ENCODE results near the gene ELOVL2. TPM values are rescaled to one million over a fixed set of nuclear protein-coding genes. Genes with fewer than 3 reads are reported as not detected.

Gene ELOVL2
- total and polyA plus RNA-seq, 2 donors (not counting 1 experiment from before 2014, with no cell fraction given): not detected

GRCh38 chr6:11030904-11031303 is 13.2 kb downstream of the ELOVL2 start:
- POLR2A ChIA-PET: no interaction called here
- DNase-seq (no peak), ATAC-seq (ENCODE audit: low read depth) (no peak)
- Histone ChIP-seq H3K4me1 (ENCODE audit: control insufficient read depth in 2 of 2, insufficient read depth in 2 of 2, low read length in 2 of 2) (peaks cover 6 to 7% of the 10 kb centered on the region in 2 donors), H3K79me2 (ENCODE audit: control insufficient read depth, insufficient read depth, low read length) (no peaks in the 10 kb centered on the region), H3K4me3 (ENCODE audit: control extremely low read depth in 1 of 5, extremely low read depth in 1 of 5, insufficient read depth in 1 of 5, low read depth in 2 of 5, low read length in 4 of 5) (no peak overlapping the region), H3K27me3 (replicated peaks in 1 of 4; ENCODE audit: control extremely low read depth in 1 of 4, control insufficient read depth in 3 of 4, insufficient read depth in 4 of 4, low read length in 3 of 4) (peaks cover 0 to 16% (median 8%) of the 10 kb centered on the region in 4 experiments), H3K9ac (ENCODE audit: low read length) (no peak overlapping the region), H3K27ac (ENCODE audit: low read length in 2 of 2) (no peak overlapping the region), H2AFZ (ENCODE audit: insufficient read depth, low read depth, low read length, poor library complexity, severe bottlenecking) (no peak overlapping the region), H3K9me3 (ENCODE audit: control extremely low read depth in 1 of 3, control insufficient read depth in 2 of 3, insufficient read depth in 1 of 3, low read length in 2 of 3) (no peaks in the 10 kb centered on the region), H3K4me2 (replicated peaks; ENCODE audit: low read depth, low read length, poor library complexity, severe bottlenecking) (no peak overlapping the region), H3K36me3 (replicated peaks in 1 of 2; ENCODE audit: control extremely low read depth in 1 of 2, control insufficient read depth in 1 of 2, extremely low read depth in 1 of 2, insufficient read depth in 2 of 2, low read length in 1 of 2) (no peaks in the 10 kb centered on the region), H4K20me1 (ENCODE audit: control insufficient read depth, insufficient read depth, low read length, poor library complexity, severe bottlenecking) (no peaks in the 10 kb centered on the region)
- Mint-ChIP-seq H3K4me1 (peaks cover 7% of the 10 kb centered on the region), H3K27me3 (peaks cover 71% of the 10 kb centered on the region), H3K9me3 (ENCODE audit: insufficient read depth) (no peaks in the 10 kb centered on the region), H3K27ac (no peak overlapping the region), H3K4me3 (no peak overlapping the region)
- TF ChIP-seq EZH2 (IDR thresholded peaks at IDR 0.05; ENCODE audit: borderline replicate concordance, insufficient read depth, low read depth, low read length, poor library complexity, severe bottlenecking): no peak
- WGBS (ENCODE audit: insufficient coverage): no CpG with 5 or more reads among the region's 4 CpGs
- CTCF ChIA-PET: no interaction called here
- intact Hi-C loops (cut with micrococcal nuclease): no loop called here

DNA sequence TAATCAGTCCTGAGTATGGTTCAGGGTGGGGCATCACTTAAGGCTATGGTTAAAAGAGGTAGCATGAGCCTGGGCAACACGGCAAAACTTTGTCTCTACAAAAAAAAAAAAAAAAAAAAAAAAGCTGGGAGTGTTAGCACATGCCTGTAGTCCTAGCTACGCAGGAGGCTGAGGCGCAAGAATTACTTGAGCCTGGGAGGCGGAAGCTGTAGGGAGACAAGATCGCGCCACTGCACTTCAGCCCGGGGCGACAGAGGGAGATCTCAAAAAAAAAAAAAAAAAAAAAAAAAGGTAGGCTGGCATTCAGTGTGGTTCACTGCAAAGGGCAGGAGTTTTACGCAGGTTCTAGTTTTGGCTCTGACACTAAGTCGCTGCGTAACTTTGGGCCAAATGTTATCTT is 15.1 kb downstream of the ELOVL2 start:
- Histone ChIP-seq H3K4me2 (replicated peaks; ENCODE audit: low read depth, low read length, poor library complexity, severe bottlenecking) (no peak overlapping the region), H3K4me3 (ENCODE audit: control extremely low read depth in 1 of 5, extremely low read depth in 1 of 5, insufficient read depth in 1 of 5, low read depth in 2 of 5, low read length in 4 of 5) (no peak overlapping the region), H3K27me3 (replicated peaks in 1 of 4; ENCODE audit: control extremely low read depth in 1 of 4, control insufficient read depth in 3 of 4, insufficient read depth in 4 of 4, low read length in 3 of 4) (peaks cover 0 to 19% (median 11%) of the 10 kb centered on the region in 4 experiments), H3K27ac (ENCODE audit: low read length in 2 of 2) (no peak overlapping the region), H2AFZ (ENCODE audit: insufficient read depth, low read depth, low read length, poor library complexity, severe bottlenecking) (no peak overlapping the region), H3K36me3 (replicated peaks in 1 of 2; ENCODE audit: control extremely low read depth in 1 of 2, control insufficient read depth in 1 of 2, extremely low read depth in 1 of 2, insufficient read depth in 2 of 2, low read length in 1 of 2) (no peaks in the 10 kb centered on the region), H3K4me1 (ENCODE audit: control insufficient read depth in 2 of 2, insufficient read depth in 2 of 2, low read length in 2 of 2) (peaks cover 10% of the 10 kb centered on the region in 2 donors), H3K79me2 (ENCODE audit: control insufficient read depth, insufficient read depth, low read length) (no peaks in the 10 kb centered on the region), H4K20me1 (ENCODE audit: control insufficient read depth, insufficient read depth, low read length, poor library complexity, severe bottlenecking) (no peaks in the 10 kb centered on the region), H3K9ac (ENCODE audit: low read length) (no peak overlapping the region), H3K9me3 (ENCODE audit: control extremely low read depth in 1 of 3, control insufficient read depth in 2 of 3, insufficient read depth in 1 of 3, low read length in 2 of 3) (no peaks in the 10 kb centered on the region)
- CTCF ChIA-PET: interaction anchor here (0.7 kb wide), 1 partner anchor 16 kb away, joined by 6 read pairs; no protein-coding TSS in a partner anchor
- POLR2A ChIA-PET: no interaction called here
- Mint-ChIP-seq H3K4me1 (peaks cover 9% of the 10 kb centered on the region), H3K27me3 (peaks cover 65% of the 10 kb centered on the region), H3K4me3 (no peak overlapping the region), H3K27ac (no peak overlapping the region), H3K9me3 (ENCODE audit: insufficient read depth) (no peaks in the 10 kb centered on the region)
- intact Hi-C loops (cut with micrococcal nuclease): no loop called here
- ATAC-seq (ENCODE audit: low read depth) (no peak), DNase-seq (no peak)
- WGBS (ENCODE audit: insufficient coverage): 93% methylated on average over 6 of the region's 11 CpGs
- TF ChIP-seq CTCF (IDR thresholded peaks at IDR 0.05) (no peak), EZH2 (IDR thresholded peaks at IDR 0.05; ENCODE audit: borderline replicate concordance, insufficient read depth, low read depth, low read length, poor library complexity, severe bottlenecking) (no peak)

All from B cell (primary cell).